ENCODE results near the gene ZNF41. TPM values are rescaled to one million over a fixed set of nuclear protein-coding genes. Genes with fewer than 3 reads are reported as not detected.

ZNF41 gene
- 3.1 to 4.5 TPM (median 4.2 TPM) in 5 replicates for total RNA-seq (2022; extraction: Qiagen RNA extraction; ENCODE audit: low read depth)

GRCh38 chrX:47482512-47483305 lies at the start of gene ZNF41:
ZNF41 (minus strand) TSS chrX:47483222; CDS start chrX:47467481, 15,741 bp downstream.

Other genes starting within 250 kb of the ZNF41 start
- 0.06 to 0.15 TPM (median 0.07 TPM) in 3 of 5 replicates, not detected in the others for gene ZNF157, start 112.6 kb downstream of the ZNF41 start, total RNA-seq (2022; extraction: Qiagen RNA extraction; ENCODE audit: low read depth)
- gene ARAF, start 78.0 kb upstream of the ZNF41 start, total RNA-seq (2022; extraction: Qiagen RNA extraction; ENCODE audit: low read depth) = 35.6 to 58.2 TPM (median 56.3 TPM) in 5 replicates
- gene TIMP1, start 99.2 kb upstream of the ZNF41 start, total RNA-seq (2022; extraction: Qiagen RNA extraction; ENCODE audit: low read depth) = 203 to 298 TPM (median 261 TPM) in 5 replicates
- gene SYN1, start 136.6 kb upstream of the ZNF41 start, total RNA-seq (2022; extraction: Qiagen RNA extraction; ENCODE audit: low read depth) = 0.11 to 0.58 TPM (median 0.19 TPM) in 5 replicates
- gene CFP, start 146.7 kb upstream of the ZNF41 start, total RNA-seq (2022; extraction: Qiagen RNA extraction; ENCODE audit: low read depth) = 0.14 to 0.83 TPM (median 0.72 TPM) in 5 replicates
- 26.5 to 35.8 TPM (median 34.6 TPM) in 5 replicates for gene ELK1, start 167.3 kb upstream of the ZNF41 start, total RNA-seq (2022; extraction: Qiagen RNA extraction; ENCODE audit: low read depth)
- gene UXT, start 176.0 kb upstream of the ZNF41 start, total RNA-seq (2022; extraction: Qiagen RNA extraction; ENCODE audit: low read depth) = 167 to 187 TPM (median 174 TPM) in 5 replicates